NB4 (cell line): ENCODE results near the gene PPFIBP2.

Experiments used
- MAX ChIP-seq: IDR thresholded peaks from 2 replicates; pipeline ENCODE4 v1.6.1; 2011; ENCODE audit warnings: low read depth, low read length
- POLR2A ChIP-seq: IDR thresholded peaks from 2 replicates; pipeline ENCODE4 v1.6.1; 2011; ENCODE audit warnings: mild to moderate bottlenecking; ENCODE audit not compliant: insufficient read length; ENCODE audit errors: extremely low read depth
- TF ChIP-seq, protein P1 (sequence below): IDR thresholded peaks from one replicate; pipeline ENCODE4 v1.5.1; 2012; ENCODE audit warnings: low read depth, low read length

DNA sequence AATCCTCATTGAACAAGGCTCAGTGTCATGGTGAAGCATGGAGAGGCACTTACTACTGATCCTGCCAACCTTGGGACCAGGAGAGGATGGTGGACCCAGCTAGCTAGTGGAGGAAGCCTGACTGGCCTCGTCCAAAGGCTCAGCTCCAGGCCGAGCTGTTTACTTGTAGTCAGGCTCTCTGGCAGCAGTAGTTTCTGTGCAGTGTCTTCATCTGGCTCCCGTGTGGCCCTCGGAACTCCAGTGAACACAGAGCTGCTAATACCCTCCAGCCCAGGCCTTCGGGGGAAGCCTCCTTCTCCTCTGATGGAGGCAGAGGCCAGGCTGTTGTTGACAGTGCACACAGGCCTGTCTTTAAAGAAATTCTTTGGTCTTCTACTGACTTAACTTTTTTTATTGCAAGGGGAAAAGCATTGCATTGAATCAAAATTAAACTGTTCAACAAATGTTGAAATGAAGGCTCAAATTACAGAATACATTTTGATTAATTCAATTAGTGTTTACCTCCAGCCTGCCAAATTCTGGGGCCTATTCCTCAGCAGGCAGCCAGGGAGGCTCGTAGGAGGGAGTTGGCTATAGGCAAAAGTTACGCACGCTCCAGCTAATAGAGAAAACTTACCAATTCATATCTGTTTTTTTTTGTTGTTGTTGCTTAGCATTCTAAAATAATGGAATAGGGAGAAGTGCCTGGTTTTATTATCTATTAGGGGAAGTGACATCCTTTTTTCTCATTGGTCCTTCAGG lies 18.8 kb downstream of the PPFIBP2 start:
- TF ChIP-seq, protein P1, sequence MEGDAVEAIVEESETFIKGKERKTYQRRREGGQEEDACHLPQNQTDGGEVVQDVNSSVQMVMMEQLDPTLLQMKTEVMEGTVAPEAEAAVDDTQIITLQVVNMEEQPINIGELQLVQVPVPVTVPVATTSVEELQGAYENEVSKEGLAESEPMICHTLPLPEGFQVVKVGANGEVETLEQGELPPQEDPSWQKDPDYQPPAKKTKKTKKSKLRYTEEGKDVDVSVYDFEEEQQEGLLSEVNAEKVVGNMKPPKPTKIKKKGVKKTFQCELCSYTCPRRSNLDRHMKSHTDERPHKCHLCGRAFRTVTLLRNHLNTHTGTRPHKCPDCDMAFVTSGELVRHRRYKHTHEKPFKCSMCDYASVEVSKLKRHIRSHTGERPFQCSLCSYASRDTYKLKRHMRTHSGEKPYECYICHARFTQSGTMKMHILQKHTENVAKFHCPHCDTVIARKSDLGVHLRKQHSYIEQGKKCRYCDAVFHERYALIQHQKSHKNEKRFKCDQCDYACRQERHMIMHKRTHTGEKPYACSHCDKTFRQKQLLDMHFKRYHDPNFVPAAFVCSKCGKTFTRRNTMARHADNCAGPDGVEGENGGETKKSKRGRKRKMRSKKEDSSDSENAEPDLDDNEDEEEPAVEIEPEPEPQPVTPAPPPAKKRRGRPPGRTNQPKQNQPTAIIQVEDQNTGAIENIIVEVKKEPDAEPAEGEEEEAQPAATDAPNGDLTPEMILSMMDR, result no peak
- TF ChIP-seq POLR2A (no peak), MAX (no peak)
